Calu3 (cell line): Measurements from ENCODE around the gene C4BPA. TPM values are rescaled to one million over a fixed set of nuclear protein-coding genes. Genes with fewer than 3 reads are reported as not detected.

Experiments used
- BruUV-seq: library from RNA; stranded (reverse); fragments of 400-500 nt; replicated peaks from 2 replicates; lab custom pipeline; 2021; lab: Mats Ljungman, UMichigan
- CTCF ChIA-PET: fragments of 300-600 bp; sonication (Branson Sonifier 250); formaldehyde crosslinking; loops from one replicate; lab custom pipeline; 2022; ENCODE audit warnings: antibody characterized with exemption; lab: Charles Lee
- DNase-seq: peaks from one replicate; pipeline ENCODE4 v3.0.0; 2022
- H3K27ac Mint-ChIP-seq: one replicate; pipeline ENCODE4 v1.8.0; 2022; ENCODE audit warnings: mixed read lengths; ENCODE audit not compliant: unreplicated experiment
- H3K27me3 Mint-ChIP-seq: one replicate; pipeline ENCODE4 v1.8.0; 2022; ENCODE audit warnings: mixed read lengths; ENCODE audit not compliant: unreplicated experiment
- H3K36me3 Mint-ChIP-seq: one replicate; pipeline ENCODE4 v1.8.0; 2022; ENCODE audit warnings: mild to moderate bottlenecking, moderate library complexity, mixed read lengths; ENCODE audit not compliant: insufficient read depth, unreplicated experiment
- H3K4me1 Mint-ChIP-seq: one replicate; pipeline ENCODE4 v1.8.0; 2022; ENCODE audit warnings: mild to moderate bottlenecking, low read depth, mixed read lengths; ENCODE audit not compliant: unreplicated experiment
- H3K4me3 Mint-ChIP-seq: one replicate; pipeline ENCODE4 v1.8.0; 2022; ENCODE audit warnings: mild to moderate bottlenecking, low read depth, moderate library complexity, mixed read lengths; ENCODE audit not compliant: unreplicated experiment
- H3K9me3 Mint-ChIP-seq: one replicate; pipeline ENCODE4 v1.8.0; 2022; ENCODE audit warnings: low read depth, mixed read lengths; ENCODE audit not compliant: unreplicated experiment
- intact Hi-C: fragments of 100-400 bp; cut with micrococcal nuclease; formaldehyde crosslinking; loops from one replicate; pipeline ENCODE4 v1.10.0; 2022; ENCODE audit not compliant: unreplicated experiment
- total RNA-seq: library from RNA; stranded (reverse); gene quantifications from 2 replicates; pipeline ENCODE4 v1.2.3, GENCODE V29; 2022
- TF ChIP-seq, protein P1 (sequence below): fragments of 200-600 bp; IDR thresholded peaks from one replicate; pipeline ENCODE4 v1.8.0; 2022; ENCODE audit warnings: antibody characterized with exemption; ENCODE audit not compliant: unreplicated experiment

C4BPA gene
- total RNA-seq, 1 experiment from 2014 or later: 1.0 TPM

- peaks cover 11% of the 10 kb centered on the region for H3K4me1 Mint-ChIP-seq
- TF ChIP-seq, protein P1, sequence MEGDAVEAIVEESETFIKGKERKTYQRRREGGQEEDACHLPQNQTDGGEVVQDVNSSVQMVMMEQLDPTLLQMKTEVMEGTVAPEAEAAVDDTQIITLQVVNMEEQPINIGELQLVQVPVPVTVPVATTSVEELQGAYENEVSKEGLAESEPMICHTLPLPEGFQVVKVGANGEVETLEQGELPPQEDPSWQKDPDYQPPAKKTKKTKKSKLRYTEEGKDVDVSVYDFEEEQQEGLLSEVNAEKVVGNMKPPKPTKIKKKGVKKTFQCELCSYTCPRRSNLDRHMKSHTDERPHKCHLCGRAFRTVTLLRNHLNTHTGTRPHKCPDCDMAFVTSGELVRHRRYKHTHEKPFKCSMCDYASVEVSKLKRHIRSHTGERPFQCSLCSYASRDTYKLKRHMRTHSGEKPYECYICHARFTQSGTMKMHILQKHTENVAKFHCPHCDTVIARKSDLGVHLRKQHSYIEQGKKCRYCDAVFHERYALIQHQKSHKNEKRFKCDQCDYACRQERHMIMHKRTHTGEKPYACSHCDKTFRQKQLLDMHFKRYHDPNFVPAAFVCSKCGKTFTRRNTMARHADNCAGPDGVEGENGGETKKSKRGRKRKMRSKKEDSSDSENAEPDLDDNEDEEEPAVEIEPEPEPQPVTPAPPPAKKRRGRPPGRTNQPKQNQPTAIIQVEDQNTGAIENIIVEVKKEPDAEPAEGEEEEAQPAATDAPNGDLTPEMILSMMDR: no peak
- H3K4me3 Mint-ChIP-seq: no peak overlapping the region
- no peak for DNase-seq
- BruUV-seq: no TSS peak
- H3K36me3 Mint-ChIP-seq: peaks cover 18% of the 10 kb centered on the region
- intact Hi-C loops: no loop called here
- no peaks in the 10 kb centered on the region for H3K9me3 Mint-ChIP-seq
- CTCF ChIA-PET: no interaction called here
- H3K27ac Mint-ChIP-seq: no peak overlapping the region
- no peaks in the 10 kb centered on the region for H3K27me3 Mint-ChIP-seq
These were observed 36.4 kb upstream of the C4BPA start for GRCh38 chr1:207067665-207068064.

DNA sequence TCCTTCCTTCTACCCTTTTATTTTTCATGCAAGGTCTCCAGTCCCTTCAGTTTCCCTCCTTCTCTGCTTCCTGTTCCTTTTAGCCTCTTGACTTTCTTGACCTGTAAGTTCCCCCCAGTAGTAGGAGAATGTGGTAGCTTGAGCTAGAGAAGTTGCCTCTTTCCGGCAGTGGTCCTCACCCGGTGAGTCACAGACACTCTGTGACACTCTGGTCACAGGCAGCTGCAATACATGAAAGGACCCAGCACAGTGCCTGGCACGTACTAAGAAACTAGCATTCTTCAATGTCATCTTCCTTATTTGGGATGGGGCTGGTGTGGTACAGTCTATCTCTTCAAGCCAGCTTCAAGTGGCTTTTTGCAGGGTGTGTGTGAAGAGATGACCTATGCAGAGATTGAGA, 35.0 kb upstream of the C4BPA start:
- Mint-ChIP-seq H3K36me3 (peaks cover 25% of the 10 kb centered on the region), H3K9me3 (no peaks in the 10 kb centered on the region), H3K27me3 (no peaks in the 10 kb centered on the region), H3K4me1 (peaks cover 11% of the 10 kb centered on the region), H3K27ac (no peak overlapping the region), H3K4me3 (no peak overlapping the region)
- TF ChIP-seq, protein P1: no peak
- no peak for DNase-seq
- BruUV-seq: no TSS peak
- CTCF ChIA-PET: interaction anchor here (0.6 kb wide), 1 partner anchor 73 kb away, joined by 4 read pairs; no protein-coding TSS in a partner anchor
- intact Hi-C loops: no loop called here

GRCh38 chr1:207069858-207070506, 34.1 kb upstream of the C4BPA start:
- Mint-ChIP-seq H3K4me3 (no peak overlapping the region), H3K4me1 (peaks cover 11% of the 10 kb centered on the region), H3K36me3 (peaks cover 25% of the 10 kb centered on the region), H3K9me3 (no peaks in the 10 kb centered on the region), H3K27ac (no peak overlapping the region), H3K27me3 (no peaks in the 10 kb centered on the region)
- intact Hi-C loops: loop anchor here (10.0 kb wide), 2 partner anchors 265 to 335 kb away; no protein-coding TSS in a partner anchor
- CTCF ChIA-PET: no interaction called here
- DNase-seq: no peak
- no TSS peak for BruUV-seq
- TF ChIP-seq, protein P1: no peak

DNA sequence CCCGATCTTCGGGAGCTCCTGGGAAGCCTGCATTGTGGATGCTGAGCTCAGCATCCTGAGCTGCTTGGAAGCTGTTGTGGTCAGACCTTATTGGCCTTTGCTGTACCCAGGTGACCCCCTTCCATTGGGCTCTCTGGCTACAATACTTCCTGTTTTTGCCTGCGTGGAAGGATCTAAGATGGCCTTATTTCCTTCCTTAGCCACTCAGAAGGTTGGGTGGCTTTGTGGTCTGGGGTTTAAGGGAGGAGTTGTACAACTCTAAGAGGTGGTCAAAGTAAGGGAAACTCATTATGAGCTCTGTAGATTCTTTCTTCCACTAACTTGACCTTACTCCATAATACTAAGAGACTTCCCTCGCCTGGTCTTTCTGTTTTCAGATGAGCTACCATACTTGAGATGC, 33.2 kb upstream of the C4BPA start:
- no peaks in the 10 kb centered on the region for H3K9me3 Mint-ChIP-seq
- no peak overlapping the region for H3K4me3 Mint-ChIP-seq
- no TSS peak for BruUV-seq
- H3K27ac Mint-ChIP-seq: no peak overlapping the region
- CTCF ChIA-PET: no interaction called here
- H3K27me3 Mint-ChIP-seq: no peaks in the 10 kb centered on the region
- H3K4me1 Mint-ChIP-seq: peaks cover 11% of the 10 kb centered on the region
- intact Hi-C loops: loop anchor here (10.0 kb wide), 2 partner anchors 266 to 336 kb away; no protein-coding TSS in a partner anchor
- TF ChIP-seq, protein P1: no peak
- H3K36me3 Mint-ChIP-seq: peaks cover 25% of the 10 kb centered on the region
- DNase-seq: no peak
